Measurements from ENCODE around the gene RBP2.

GRCh38 chr3:139434228-139434627, 42.1 kb downstream of the RBP2 start:
- TF ChIP-seq CTCF (IDR thresholded peaks at IDR 0.05; ENCODE audit: low read length) (no peak), EZH2 (IDR thresholded peaks at IDR 0.05; ENCODE audit: borderline replicate concordance, low read length) (no peak)
